GM18868 (cell line): ENCODE results near the gene PPL.
"Not testable (repeated sequence)": the region's sequence is repeated elsewhere in the genome, so short reads cannot be mapped to it uniquely, and the experiment has no call there.

Source experiments
- ATAC-seq: cut with Tn5 transposase; IDR thresholded peaks from one replicate; pipeline ENCODE4 v1.9.1; 2021; ENCODE audit warnings: mild to moderate bottlenecking, moderate library complexity; ENCODE audit not compliant: unreplicated experiment

Gene PPL

DNA sequence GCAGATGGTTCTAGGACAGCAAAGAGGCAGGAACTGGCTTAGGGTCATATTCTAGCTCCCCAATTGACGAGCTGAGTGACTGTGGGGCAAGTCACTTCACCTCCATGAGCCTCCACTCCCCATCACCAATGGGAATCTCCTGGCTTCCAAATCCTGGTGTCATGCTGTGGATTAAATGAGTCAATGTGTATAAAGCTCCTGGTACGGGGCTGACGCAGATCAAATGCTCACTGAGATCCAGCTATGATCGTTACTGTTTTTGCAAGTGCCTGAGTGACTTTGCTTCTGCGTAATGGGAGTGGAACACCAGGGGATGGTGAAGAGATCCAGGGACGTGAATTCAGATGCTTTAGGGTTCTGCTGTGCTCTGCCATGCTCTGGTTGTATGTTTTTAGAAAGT, 23.6 kb upstream of the PPL start:
- ATAC-seq, result no peak

DNA sequence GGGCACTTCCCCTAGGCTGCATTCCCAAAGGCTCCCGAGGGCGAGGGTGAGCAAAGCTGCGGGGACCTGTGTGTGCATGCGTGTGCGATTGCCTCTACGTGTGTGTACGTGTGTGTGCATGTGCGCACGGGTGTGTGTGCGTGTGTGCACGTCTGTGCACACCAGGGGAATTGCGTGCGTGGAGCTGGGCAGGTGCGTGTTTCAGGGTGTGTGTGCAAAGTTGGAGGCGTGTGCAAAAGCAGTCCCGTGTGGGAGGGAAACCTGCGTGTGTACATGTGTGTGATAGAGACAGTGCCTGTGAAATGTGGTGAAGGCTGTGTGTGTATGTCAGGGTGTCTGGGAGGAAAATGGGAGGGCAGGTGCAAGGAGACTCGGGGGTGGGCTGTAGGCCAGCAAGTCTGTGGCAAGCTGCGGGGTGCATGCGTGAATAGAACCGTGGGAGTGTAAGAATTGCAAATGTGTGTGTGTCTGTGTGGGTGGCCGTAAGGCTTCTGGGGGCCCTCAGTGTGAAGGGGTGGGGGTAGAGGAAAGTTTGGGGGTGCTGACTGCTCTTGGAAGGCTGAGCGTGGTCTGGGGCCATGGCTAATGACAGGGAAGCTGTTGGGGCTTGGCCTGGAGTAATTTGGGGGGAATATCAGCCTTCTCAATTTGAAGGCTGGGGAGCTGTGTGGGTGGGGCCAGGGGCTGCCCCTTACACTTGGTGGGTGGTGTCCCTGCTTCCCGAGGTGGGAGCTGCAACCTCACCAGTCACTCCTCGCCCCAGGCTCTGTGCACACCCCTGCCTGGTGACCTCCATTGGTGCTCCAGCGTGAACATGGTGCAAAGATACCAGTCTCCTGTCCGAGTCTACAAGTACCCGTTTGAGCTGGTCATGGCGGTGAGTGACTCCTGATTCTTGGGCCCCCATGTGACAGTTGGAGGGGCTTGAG, 21.8 kb upstream of the PPL start:
- no peak for ATAC-seq

DNA sequence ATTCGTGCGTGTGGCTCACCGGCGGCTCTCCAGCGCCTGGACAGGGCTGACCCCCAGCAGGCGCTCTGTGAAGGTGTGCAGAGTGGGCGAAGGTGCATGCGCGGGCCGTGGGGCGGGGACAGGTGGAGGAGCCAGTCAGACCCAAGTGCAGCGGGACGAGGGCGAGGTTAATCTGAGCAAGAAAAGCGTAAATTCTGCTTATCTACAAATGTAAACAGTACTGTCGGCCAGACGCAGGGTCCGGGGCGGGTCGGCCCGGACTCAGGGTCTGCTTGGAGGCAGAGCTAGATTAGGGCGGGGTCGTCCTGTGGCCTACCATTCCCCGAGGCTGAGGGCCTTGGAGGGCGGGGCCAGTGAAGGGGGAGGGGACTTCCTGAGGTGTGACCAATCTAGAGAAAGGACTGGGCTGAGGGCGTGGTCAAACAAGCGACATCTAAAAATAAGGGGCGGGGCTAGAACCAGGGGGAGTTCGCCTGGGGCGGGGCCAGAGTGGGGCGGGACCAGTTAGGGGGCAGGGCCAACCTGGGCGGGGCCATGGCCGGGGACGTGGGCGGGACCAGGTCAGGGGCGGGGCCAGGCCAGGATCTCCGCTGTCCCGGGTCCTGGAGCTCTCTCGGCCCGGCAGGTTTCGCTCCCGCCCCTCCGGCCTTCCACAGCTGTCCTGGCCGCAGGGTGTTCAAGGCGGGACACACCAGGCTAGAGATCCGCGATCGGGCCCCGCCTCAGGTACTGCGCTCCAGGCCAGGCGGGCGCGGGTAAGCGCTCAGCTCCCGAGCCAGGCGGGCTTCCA, 21.0 kb upstream of the PPL start, which contains the start of gene SEC14L5:
Gene SEC14L5, plus strand, starts transcription at position 611 of the 790 bp plus-strand sequence. CDS start 994 bp downstream, outside the sequence.
- peak; percentile 75 for ATAC-seq

DNA sequence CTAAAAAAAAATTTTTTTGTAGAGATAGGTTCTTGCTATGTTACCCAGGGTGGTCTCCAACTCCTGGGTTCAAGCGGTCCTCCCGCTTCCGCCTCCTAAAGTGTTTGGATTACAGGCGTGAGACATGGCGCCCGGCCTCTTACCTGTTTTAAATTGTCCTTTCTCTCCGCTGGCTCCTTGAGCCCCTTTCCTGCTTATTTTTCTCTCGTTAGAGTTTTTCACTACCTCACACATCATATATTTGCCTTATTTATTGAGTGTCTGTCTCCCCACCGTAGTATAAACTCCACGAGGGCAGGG, 20.4 kb upstream of the PPL start:
- ATAC-seq, result no peak

DNA sequence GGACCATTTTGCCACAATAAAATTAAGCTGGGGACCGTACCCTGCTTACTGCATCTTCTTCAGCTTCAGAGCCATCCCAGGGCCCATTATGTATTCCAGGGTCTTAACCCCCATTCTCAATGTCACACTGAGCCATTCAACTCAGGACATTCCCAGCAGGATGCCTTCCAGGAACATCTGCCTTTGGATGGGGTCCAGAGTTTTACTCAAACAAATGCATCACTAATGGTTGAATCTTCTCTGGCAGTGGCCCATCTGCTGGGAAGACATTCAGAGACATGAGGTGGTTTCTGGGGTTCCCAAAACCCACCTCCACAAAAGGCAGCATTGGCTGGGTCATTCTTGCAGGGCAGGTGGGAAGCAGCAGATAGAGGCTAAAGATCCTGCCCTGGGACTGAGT, 17.8 kb upstream of the PPL start:
- no peak for ATAC-seq

DNA sequence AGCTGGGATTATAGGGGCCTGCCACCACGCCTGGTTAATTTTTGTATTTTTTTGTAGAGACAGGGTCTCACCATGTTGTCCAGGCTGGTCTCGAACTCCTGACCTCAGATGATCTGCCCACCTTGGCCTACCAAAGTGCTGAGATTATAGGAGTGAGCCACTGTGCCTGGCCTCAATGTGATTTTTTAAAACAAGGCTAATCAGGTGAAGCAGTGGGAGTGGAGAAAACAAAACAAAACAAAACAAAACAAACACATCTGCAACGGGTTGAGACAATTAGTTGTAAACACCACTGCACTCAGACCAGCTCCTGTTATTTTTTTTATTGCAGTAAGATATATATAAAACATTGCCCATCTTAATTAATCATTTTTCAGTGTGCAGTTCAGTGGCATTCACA, 14.6 kb upstream of the PPL start:
- not testable (repeated sequence) for ATAC-seq

DNA sequence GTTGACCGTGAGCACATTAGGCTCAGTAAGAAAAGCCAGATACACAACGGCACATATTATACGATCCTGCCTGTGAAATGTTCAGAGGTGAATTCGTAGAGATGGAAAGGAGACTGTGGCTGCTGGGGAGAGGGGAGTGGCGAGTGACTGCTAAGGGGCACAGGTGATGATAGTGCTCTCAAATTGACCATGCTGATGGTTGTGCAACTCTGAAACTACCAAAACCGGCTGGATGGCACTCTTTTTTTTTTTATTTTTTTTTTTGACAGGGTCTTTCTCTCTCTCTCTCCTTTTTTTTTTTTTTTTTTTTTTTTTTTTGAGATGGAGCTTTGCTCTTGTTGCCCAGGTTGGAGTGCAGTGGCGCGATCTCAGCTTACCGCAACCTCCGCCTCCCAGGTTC, 13.0 kb upstream of the PPL start:
- ATAC-seq, result no peak

DNA sequence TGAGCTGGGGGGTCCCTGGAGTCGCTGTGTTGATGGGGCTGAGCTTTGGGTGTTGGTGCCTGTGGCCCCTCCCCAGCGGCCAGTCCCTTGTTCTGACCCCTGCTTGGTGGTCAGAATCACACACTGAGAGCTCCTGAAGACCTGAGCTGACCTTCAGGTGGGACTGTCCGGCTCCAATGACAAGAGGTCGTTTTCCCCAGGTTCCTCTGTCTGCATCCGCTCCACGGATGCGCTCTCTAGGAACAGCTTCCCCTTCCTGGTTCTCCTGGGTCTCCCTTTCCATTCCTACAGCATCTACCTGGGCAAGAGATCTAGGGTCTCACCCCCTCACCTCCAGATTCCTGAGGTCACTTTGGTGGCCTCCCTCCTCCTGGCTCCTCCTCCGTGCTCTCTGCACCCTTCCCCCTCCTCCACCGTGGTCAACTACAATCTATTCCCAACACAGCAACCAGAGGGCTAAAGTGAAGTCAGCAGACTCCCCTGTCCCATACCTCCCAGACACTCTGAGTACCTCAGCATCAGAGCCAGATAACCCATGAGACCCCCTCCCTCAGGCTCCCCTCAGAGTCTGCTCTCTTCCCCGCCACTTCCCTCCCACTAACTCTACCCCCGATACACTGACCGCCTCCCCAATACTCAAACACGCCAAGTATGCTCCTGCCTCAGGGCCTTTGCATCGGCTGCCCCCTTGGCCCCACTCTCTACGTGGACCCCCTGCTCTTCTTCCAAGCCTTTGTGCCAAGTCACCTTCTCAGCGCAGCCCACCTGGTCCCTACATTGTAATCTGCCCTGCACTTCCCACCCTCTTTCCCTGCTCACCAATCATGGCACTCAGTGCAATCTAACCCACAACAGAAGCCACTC, 12.2 kb upstream of the PPL start:
- ATAC-seq, result no peak

DNA sequence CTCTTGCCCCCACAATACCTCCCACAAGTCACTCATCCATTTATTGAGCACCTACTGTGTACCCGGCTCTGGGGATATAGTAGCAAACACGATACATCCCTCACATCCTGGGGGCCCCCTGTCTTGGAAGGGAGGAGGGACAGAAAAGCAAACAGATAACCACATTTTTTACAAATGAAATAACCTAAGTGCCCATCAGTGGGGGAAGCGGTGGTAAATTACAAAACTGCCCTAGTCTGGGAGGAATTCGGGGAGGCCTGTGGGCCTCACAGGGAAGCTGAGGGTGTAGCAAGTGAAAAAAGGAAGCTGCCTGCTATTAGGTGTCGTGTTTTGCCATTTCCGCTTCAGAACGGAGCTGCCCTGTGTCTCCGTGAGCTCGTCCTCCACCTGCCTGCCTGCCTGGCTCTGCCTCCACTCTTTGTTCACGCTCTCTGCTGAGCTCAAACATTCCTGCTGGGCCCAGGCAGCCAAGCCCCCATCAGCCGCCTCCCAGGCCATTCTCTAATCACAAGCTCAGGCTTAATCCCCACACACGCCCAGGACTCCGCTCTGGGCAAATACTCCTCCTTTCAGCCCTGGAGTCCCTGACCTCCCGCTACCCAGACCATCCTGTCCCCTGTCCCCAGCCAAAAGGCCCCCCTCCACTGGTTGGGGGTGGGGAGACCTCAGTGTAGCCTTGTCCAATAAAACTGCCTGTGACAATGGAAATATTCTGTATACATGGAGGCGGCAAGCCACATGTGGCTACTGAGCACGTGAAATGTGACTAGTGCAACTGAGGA, 11.0 kb upstream of the PPL start:
- no peak for ATAC-seq

DNA sequence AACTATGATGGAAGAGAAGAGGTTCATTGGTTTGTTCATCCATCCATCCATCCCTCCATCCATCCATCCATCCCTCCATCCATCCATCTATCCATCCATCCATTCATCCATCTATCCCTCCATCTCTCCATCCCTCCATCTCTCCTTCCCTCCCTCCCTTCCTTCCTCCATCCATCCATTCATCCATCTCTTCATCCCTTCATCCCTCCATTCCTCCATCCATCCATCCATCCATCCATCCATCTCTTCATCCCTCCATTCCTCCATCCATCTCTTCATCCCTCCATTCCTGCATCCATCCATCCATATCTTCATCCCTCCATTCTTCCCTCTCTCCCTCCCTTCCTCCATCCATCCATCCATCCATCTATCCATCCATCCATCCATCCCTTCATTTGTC, 10.0 kb upstream of the PPL start:
- no peak for ATAC-seq

DNA sequence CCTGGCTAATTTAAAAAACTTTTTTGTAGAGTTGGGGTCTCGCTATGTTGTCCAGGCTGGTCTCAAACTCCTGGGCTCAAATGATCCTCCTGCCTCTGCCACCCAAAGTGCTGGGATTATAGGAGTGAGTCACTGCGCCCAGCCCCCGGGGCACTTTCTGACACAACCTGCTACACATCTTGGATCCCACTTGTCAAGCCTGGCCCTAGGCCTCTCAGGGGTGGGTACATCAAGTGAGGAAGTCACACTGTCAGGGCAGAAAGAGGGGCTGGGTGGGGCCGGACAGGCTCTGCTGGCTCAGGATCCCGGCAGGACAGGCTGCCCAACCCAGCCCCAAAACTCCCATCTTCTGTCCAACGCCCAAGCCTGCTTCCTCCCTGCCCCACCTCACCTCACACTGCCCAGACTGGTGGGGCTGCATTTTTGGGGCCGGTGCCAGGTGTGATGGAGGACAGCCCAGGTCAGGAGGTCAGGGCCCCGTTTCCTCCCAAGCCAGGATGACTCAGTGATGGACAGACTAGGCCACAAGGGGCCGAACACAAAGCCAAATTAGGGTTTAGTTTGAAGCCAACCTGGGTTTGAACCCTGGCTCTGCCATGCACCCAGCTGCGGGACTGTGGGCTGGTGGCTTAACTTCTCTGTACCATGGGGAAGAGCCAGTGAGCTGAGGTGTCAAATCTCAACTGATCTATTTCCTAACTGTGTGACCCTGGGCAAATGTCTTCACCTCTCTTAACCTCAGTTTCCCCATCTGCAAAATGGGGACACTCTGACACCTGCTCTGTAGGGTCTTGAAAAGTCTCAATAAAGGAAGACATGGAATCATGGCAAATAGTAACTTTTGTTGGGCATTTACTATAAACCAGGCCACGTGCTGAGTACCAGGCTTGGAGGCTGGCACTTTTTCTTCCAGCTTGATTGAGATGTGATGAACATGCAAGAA, 8.9 kb upstream of the PPL start:
- no peak for ATAC-seq

DNA sequence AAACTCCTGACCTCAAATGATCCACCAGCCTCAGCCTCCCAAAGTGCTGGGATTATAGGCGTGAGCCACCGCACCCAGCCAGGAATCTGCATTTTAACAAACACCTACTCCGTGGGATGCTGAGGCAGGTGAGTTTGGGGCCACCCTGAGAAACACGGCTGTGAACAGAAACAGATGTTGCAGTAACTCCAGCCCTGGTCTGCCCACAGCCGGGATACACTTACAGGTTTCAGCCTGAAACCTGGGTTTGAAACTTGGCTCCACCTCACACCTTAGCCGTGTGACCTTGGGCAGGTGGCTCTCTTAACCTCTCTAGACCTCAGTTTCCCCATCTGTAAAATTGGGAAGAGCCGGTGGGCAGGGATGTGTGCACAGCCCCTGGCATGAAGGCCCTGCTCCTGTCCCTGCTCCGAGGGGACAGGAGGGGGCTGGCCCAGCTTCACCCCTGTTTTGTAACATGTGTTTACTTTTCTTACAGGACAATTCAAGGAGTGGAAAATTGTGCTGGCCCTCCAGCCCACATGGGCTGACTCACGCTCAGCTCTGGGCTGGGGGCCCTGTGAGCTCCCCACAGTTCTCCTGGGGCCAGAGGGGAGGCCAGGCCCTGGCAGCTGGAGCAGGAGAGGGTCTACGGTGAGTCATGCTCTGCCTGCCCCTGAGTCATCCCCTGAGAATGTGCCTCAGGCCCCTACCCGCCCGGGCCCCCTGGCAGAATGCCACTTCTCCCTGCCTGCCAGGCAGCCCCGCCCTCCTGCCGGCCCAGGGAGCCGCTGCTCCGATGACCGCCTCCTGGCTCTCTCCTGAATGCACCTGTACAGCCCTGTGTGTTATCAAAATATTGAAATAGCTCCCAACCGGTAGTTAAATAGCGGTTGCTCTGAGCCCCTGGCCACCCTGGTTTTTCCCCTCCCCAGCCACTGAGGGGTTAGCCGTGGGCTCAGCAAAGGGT, 7.7 kb upstream of the PPL start:
- ATAC-seq, result no peak

DNA sequence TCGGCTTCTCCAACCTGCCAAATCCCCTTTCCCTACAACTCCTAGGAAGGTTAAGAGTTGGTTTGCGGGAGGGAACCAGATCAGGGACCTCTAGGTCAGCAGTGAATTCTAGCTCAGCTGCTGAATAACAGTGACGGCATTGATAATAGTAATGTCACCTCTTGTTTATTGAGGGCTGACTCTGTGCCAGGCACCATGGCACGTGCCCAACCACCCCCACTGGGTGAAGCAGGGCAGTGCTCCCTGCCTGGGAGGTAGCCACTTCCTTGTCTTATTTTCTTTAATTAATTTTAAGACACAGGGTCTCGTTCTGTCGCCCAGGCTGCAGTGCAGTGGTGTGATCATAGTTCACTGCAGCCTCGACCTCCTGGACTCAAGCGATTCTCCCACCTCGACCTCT, 5.5 kb upstream of the PPL start:
- ATAC-seq, result no peak

DNA sequence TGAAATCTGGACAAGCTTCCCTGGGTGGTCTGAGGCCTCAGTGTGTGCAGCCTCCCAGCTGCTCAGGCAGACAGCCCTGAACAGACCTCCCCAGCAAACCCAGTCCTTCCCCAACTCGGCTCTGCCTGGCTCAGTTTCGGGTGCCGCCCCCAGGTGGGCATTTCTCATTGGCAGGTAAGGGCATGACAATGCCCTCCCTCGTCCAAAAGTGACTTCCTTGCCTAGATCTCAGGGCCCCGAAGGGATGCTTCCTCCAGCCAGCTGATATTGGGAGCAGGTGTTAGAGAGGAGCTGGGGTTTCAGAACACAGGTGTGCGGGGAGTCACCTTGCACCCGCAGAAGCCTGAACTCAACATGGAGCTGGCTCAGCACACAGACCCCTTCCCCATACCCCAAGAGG, 3.8 kb upstream of the PPL start:
- ATAC-seq, result no peak

DNA sequence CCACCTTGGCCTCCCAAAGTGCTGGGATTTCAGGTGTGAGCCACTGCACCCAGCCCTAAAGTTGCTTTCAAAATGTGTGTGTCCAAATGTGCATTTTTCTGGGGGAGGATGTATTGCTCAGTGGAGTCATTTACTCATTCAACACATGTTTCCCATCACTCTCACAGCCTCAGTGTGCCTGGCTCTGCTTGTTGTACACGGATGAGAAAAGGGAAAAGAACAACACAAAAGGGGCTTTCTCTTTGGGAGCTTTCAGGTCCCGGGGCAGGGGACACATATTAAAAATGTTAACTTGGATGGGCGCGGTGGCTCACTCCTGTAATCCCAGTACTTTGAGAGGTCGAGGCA, 1.7 kb upstream of the PPL start:
- ATAC-seq, result no peak

DNA sequence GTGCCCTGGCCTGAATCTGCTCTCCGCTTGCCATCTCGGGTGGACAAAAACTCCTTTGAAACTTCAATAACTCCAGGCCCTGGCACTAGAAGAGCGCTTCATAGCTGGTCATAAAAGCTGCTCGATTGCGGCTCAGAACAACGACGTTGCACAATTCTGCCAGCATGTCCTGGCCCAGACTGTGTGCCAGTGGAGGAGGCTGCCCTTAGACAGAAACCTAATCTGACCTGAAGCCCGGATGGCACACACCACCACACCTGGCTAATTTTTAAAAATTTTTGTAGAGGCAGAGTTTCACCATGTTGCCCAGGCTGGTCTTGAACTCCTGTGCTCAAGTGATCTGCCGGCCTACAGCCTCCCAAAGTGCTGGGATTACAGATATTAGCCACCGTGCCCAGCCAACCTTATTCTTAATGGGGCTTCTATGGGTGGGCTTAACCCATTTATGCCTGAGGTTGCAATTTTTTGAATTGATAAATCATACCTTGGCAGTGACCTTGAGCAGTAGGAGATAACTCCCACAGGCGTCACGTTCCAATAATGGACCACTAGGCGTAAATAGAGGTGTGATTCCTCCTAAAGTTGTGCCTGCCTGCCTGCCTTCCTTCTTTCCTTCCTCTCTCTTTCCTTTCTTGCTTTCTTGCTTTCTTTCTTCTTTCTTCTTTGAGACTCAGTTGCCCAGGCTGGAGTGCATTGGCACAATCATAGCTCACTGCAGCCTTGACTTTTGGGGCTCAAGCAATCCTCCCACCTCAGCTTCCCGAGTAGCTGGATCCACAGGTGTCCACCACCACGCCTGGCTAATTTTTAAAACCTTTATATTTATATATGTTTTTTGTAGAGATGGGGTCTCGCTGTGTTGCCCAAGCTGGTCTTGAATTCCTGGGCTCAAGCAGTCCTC, 1.1 kb upstream of the PPL start:
- ATAC-seq, result no peak
